SK-N-SH treated with all-trans-retinoic acid at 6 μM for 48 hours (cell line): ENCODE results near the gene DOK5.

Experiments used
- GLIS3 ChIP-seq: fragments of 250-450 bp; sonication (Bioruptor Pico); IDR thresholded peaks from 2 replicates; pipeline ENCODE4 v1.5.0; 2020; ENCODE audit warnings: mild to moderate bottlenecking, moderate library complexity
- PATZ1 ChIP-seq: fragments of 250-450 bp; sonication (Bioruptor Pico); IDR thresholded peaks from 2 replicates; pipeline ENCODE4 v1.8.0; 2020; ENCODE audit warnings: mild to moderate bottlenecking, moderate library complexity, borderline replicate concordance
- POU6F1 ChIP-seq: fragments of 250-450 bp; sonication (Bioruptor Pico); IDR thresholded peaks from 2 replicates; pipeline ENCODE4 v1.8.0; 2021; ENCODE audit warnings: low read depth, mild to moderate bottlenecking, moderate library complexity, borderline replicate concordance
- PPARA ChIP-seq: fragments of 250-450 bp; sonication (Bioruptor Pico); IDR thresholded peaks from 2 replicates; pipeline ENCODE4 v1.5.0; 2020; ENCODE audit warnings: mild to moderate bottlenecking, borderline replicate concordance
- RARB ChIP-seq: fragments of 250-450 bp; sonication (Bioruptor Pico); IDR thresholded peaks from 2 replicates; pipeline ENCODE4 v1.8.0; 2021; ENCODE audit warnings: mild to moderate bottlenecking, moderate library complexity
- SNAI2 ChIP-seq: fragments of 250-450 bp; sonication (Bioruptor Pico); IDR thresholded peaks from 2 replicates; pipeline ENCODE4 v1.5.0; 2020; ENCODE audit warnings: mild to moderate bottlenecking, moderate library complexity
- ZFP3 ChIP-seq: fragments of 250-450 bp; sonication (Bioruptor Pico); IDR thresholded peaks from 2 replicates; pipeline ENCODE4 v1.5.0; 2020; ENCODE audit warnings: mild to moderate bottlenecking, moderate library complexity
- ZFP30 ChIP-seq: fragments of 450-650 bp; formaldehyde crosslinking; IDR thresholded peaks from 2 replicates; pipeline ENCODE4 v1.5.0; 2022; ENCODE audit warnings: mild to moderate bottlenecking, moderate library complexity
- ZNF8 ChIP-seq: fragments of 450-650 bp; formaldehyde crosslinking; IDR thresholded peaks from 2 replicates; pipeline ENCODE4 v1.5.0; 2020; ENCODE audit warnings: mild to moderate bottlenecking, moderate library complexity
- TF ChIP-seq, protein P1 (sequence below): fragments of 250-450 bp; sonication (Bioruptor Pico); IDR thresholded peaks from 2 replicates; pipeline ENCODE4 v1.5.1; 2020; ENCODE audit warnings: low read depth, mild to moderate bottlenecking, moderate library complexity
- TF ChIP-seq, protein P2 (sequence below): fragments of 250-450 bp; sonication (Bioruptor Pico); IDR thresholded peaks from 2 replicates; pipeline ENCODE4 v1.5.1; 2021; ENCODE audit warnings: mild to moderate bottlenecking, moderate library complexity

DNA sequence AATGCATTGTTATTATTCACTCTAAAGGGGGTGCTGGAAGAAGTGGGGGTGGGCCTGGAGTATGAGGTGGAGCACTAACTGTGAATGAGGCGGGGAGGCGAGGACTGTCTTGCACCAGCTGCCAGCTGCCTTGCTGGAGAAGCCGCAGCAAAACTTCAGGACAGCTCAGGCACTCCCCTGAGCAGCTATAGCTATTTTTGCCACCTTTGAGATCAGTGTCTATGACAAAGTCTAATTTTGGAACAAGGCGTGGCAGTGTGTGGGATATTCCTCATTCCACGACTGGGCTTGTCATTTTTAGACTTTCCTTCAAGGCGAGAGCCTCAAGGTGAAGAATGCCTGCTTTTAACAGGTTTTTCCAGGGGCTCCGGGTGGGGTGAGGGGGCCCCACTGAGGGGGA lies 143.8 kb downstream of the DOK5 start:
- TF ChIP-seq SNAI2 (CRISPR knock-in tag) (no peak), POU6F1 (CRISPR knock-in tag) (no peak), PATZ1 (CRISPR knock-in tag) (no peak), RARB (CRISPR knock-in tag) (no peak), ZFP30 (no peak), ZFP3 (no peak), PPARA (no peak), ZNF8 (CRISPR knock-in tag) (no peak), GLIS3 (CRISPR knock-in tag) (no peak)
- TF ChIP-seq, protein P1, sequence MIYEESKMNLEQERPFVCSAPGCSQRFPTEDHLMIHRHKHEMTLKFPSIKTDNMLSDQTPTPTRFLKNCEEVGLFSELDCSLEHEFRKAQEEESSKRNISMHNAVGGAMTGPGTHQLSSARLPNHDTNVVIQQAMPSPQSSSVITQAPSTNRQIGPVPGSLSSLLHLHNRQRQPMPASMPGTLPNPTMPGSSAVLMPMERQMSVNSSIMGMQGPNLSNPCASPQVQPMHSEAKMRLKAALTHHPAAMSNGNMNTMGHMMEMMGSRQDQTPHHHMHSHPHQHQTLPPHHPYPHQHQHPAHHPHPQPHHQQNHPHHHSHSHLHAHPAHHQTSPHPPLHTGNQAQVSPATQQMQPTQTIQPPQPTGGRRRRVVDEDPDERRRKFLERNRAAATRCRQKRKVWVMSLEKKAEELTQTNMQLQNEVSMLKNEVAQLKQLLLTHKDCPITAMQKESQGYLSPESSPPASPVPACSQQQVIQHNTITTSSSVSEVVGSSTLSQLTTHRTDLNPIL, result no peak
- TF ChIP-seq, protein P2, sequence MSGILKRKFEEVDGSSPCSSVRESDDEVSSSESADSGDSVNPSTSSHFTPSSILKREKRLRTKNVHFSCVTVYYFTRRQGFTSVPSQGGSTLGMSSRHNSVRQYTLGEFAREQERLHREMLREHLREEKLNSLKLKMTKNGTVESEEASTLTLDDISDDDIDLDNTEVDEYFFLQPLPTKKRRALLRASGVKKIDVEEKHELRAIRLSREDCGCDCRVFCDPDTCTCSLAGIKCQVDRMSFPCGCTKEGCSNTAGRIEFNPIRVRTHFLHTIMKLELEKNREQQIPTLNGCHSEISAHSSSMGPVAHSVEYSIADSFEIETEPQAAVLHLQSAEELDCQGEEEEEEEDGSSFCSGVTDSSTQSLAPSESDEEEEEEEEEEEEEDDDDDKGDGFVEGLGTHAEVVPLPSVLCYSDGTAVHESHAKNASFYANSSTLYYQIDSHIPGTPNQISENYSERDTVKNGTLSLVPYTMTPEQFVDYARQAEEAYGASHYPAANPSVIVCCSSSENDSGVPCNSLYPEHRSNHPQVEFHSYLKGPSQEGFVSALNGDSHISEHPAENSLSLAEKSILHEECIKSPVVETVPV (CRISPR knock-in tag), result no peak
